GM18520 (cell line): ENCODE measurements around the gene ADCY9.

ENCODE experiments used
- ATAC-seq: cut with Tn5 transposase; IDR thresholded peaks from one replicate; pipeline ENCODE4 v1.9.1; 2021; ENCODE audit not compliant: unreplicated experiment

Gene ADCY9

GRCh38 chr16:4123616-4124300, 7.5 kb upstream of the ADCY9 start:
- no peak for ATAC-seq

DNA sequence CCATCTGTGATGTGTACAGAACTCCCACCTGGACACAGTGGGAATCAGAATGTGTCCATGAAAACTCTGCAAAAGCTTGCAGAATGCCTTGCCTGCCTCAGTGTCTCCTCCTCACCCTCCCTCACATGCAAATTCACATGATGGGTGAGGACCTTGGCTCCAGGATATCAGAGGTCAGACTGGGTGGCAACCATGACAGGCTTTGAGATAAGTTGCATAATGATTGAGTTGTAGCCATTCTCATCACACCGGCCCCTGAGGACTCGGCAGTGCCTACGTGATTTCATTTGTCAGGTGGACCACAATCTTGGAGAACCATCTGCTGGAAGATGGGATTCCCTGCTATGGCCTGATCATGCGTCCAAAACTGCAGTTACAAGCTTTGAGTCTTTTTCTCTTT, 3.9 kb upstream of the ADCY9 start:
- no peak for ATAC-seq

- ATAC-seq, result no peak
Observed at GRCh38 chr16:4117250-4117578, 972 bp upstream of the ADCY9 start.

- ATAC-seq, result peak; percentile 12
Observed at GRCh38 chr16:4115949-4116318, 308 bp downstream of the ADCY9 start.

DNA sequence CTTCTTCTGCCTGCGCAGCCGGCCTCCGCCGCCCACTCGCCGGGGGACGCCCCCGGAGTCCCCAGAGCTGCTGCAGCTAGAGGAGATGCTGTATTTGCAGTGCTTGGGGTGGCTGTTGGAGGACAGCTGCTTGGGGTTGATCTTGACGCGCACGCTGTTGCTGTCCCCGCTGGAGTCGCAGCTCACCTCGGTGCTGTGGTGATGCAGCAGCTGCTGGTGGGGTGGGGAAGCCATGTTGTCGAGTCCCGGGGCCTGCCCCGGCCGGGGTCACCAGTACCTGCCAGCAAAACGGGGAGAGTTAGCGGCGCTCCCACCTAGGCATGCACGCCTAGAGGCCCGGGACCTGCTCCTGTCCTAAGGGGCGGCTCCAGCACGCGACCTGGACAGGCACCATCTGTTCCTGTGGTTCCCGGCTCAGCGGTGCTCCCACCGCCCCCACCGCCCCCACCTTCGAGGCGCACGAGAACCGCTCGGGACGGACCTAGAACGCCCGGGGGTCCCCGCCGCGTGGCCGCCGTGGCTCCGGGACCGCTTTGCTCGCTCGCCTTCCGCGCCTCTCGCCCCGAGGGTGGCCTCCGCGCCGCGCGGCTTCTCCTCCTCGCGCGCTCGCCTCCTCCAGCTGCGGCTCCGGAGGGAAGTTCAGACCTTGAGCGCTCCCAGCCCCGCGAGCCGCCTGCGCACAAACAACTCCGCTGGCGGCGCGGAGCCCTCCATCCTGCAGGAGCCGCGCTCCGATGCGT, 863 bp downstream of the ADCY9 start:
- ATAC-seq, result peak; percentile 5

DNA sequence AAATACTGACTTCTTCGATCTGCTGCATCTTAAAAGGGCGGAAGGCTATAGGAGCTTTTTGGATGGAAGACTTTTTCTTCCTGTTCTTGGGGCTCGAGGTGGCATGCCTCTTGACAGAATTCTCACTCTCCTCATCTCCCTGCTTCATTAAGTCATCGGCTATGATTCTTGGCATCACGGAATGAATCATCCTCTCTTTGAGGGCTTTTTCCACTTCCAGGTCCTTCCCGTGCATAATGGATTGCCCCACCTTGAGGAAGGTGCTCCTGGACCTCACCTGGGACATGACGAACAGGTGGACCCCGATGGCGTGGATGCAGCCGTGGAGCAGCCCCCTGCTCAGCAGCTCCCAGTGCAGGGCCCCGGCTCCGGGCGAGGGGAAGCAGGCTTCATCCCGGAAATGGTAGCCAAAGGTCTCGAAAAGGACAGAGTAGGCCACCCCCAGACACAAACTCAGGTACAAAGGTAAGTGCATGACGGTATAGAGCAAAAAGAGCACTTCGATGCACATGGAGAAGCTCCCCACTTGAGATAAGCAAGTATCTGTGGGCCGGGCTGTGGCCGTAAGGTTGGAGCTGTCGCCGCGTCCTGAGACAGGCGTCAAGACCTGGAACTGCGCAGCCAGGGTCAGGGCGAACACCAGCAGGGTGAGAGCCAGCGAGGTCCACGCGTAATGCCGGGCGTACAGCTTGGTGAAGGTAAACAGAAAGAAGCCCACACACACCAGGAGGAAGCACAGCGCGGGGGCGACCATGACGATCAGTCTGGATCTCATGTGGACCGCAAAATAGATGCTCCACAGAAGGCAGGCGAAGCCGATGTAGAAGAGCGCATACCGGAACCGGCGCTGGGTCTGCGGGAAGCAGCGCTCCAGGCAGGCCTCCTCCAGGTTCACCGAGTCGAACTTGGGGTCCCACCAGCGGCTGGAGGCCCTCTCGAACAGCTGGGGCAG, 1.7 kb downstream of the ADCY9 start:
- no peak for ATAC-seq

DNA sequence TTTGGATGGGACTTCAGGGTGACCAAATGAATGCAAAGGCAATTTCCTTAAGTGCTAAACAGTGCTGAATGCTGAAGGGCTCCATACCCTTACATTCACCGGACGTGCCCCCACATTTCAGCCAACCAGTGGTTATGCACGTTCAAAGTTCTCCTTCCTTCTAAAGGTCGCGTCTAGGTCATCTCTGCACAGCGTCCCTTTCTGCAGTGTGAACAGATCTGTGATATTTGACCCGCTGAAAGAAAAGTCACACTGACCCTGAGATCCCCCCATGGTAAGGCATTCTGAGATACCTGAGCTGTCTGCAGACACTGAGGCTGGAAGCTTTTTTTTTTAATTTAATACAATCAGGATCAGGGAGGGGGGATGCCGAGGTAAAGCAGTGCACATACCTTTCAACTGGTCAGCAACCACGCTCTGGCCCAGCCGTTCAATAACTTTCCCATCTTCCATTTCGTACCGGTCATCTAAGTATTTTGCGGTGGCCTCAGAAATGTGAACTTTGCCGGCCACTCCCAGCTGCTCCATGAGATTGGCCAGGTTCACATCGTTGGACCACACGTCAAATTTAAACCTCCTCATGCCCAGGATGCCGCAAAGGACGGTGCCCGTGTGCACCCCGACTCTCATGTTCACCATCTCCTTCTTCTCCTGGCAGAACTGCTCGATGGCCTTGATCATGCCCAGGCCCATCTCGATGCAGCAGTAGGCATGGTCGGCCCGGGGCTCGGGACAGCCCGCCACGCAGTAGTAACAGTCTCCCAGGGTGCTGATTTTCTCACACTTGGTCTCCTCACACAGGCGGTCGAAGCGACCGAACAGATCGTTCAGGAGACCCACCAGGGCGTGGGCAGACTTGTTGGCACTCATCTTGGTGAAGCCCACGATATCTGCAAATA, 2.6 kb downstream of the ADCY9 start:
- ATAC-seq, result no peak

GRCh38 chr16:4111748-4112696, 4.2 kb downstream of the ADCY9 start:
- no peak for ATAC-seq

DNA sequence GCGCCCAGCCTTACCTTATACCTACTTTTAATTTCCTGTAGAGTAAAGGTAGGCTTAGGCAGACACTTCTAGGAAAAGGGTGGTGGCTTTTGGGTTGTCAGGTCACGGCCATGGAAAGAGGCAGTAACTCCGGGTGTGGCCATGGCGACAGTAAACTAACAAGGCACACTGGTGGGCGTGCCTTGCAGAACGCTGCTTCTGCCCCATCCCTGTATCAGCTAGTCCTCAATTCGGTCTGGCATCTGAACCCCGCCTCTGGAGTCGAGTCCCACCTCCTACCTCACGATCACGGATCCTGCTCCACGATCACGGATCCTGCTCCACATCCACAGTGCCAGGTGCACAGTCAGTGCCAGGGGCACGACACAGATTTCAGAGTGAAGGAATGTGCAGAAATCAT, 5.6 kb downstream of the ADCY9 start:
- no peak for ATAC-seq

GRCh38 chr16:4110065-4110464, 6.2 kb downstream of the ADCY9 start:
- no peak for ATAC-seq

DNA sequence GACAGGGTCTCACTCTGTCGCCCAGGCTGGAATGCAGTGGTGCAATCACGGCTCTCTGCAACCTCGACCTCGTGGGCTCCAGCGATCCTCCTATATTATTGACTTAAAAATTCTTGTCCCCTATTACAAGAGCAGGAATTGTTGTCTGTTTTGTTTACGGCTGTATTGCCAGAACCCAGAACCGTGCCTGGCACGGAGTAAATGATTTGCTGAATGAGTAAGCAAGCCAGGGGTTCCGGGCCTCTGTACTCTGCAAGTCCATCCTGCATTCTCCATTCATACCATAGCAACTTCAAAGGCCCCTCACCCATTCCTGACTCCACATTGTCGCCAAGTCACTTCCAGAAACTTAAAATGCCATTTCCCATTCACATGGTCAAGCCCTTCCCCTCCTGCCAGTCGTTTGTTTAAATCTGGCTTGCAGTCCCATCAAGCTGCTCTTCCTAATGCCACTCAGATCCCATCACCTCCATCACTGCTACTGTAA, 6.9 kb downstream of the ADCY9 start:
- no peak for ATAC-seq

- no peak for ATAC-seq
Observed at GRCh38 chr16:4106516-4106915, 9.7 kb downstream of the ADCY9 start.

GRCh38 chr16:4105848-4106247, 10.4 kb downstream of the ADCY9 start:
- no peak for ATAC-seq

- no peak for ATAC-seq
Observed at GRCh38 chr16:4103745-4104144, 12.5 kb downstream of the ADCY9 start.

GRCh38 chr16:4101421-4102219, 14.6 kb downstream of the ADCY9 start:
- ATAC-seq, result no peak

GRCh38 chr16:4098501-4098900, 17.7 kb downstream of the ADCY9 start:
- no peak for ATAC-seq

DNA sequence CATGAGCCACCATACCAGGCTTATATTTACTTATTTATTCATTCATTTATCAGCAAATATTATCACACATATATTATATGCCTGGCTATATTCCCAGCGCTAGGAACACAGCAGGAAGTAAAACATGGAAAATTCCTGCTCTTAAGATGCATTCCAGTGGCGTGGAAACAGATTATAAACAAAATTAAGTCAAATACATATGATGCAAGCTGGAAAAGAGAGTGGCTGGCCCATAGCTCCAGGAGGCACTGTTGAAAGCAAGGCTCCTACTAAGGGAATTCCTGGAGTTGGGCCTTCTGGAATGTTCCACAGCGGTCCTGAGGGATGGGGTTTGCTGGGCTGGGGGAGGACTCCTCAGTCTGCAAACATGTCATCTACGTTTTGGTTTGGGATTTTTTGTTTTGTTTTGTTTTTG, 18.4 kb downstream of the ADCY9 start:
- no peak for ATAC-seq

- ATAC-seq, result no peak
Observed at GRCh38 chr16:4096509-4096908, 19.7 kb downstream of the ADCY9 start.
